HEK293T (cell line): ENCODE data around the gene FXYD6.

Experiments
- BHLHE40 ChIP-seq: fragments of 450-650 bp; IDR thresholded peaks from 2 replicates; pipeline ENCODE4 v1.6.1; 2016; ENCODE audit warnings: mild to moderate bottlenecking, moderate library complexity, borderline replicate concordance
- ELF4 ChIP-seq: fragments of 450-650 bp; IDR thresholded peaks from 2 replicates; pipeline ENCODE4 v1.6.1; 2017; ENCODE audit warnings: antibody characterized with exemption
- FOXK2 ChIP-seq: fragments of 450-650 bp; IDR thresholded peaks from 2 replicates; pipeline ENCODE4 v1.6.1; 2016; ENCODE audit warnings: mild to moderate bottlenecking
- FOXM1 ChIP-seq: fragments of 450-650 bp; IDR thresholded peaks from 2 replicates; pipeline ENCODE4 v1.6.1; 2017; ENCODE audit warnings: mild to moderate bottlenecking, borderline replicate concordance
- LEF1 ChIP-seq: fragments of 450-650 bp; IDR thresholded peaks from 2 replicates; pipeline ENCODE4 v1.6.1; 2017; ENCODE audit warnings: mild to moderate bottlenecking, borderline replicate concordance
- SP1 ChIP-seq: fragments of 450-650 bp; IDR thresholded peaks from 2 replicates; pipeline ENCODE4 v1.6.1; 2017
- SUZ12 ChIP-seq: fragments of 450-650 bp; IDR thresholded peaks from 2 replicates; pipeline ENCODE4 v1.6.1; 2016; ENCODE audit warnings: mild to moderate bottlenecking
- TARDBP ChIP-seq: fragments of 450-650 bp; IDR thresholded peaks from 2 replicates; pipeline ENCODE4 v1.6.1; 2016
- TF ChIP-seq, protein P1 (sequence below): fragments of 450-650 bp; IDR thresholded peaks from 2 replicates; pipeline ENCODE4 v1.6.1; 2016

DNA sequence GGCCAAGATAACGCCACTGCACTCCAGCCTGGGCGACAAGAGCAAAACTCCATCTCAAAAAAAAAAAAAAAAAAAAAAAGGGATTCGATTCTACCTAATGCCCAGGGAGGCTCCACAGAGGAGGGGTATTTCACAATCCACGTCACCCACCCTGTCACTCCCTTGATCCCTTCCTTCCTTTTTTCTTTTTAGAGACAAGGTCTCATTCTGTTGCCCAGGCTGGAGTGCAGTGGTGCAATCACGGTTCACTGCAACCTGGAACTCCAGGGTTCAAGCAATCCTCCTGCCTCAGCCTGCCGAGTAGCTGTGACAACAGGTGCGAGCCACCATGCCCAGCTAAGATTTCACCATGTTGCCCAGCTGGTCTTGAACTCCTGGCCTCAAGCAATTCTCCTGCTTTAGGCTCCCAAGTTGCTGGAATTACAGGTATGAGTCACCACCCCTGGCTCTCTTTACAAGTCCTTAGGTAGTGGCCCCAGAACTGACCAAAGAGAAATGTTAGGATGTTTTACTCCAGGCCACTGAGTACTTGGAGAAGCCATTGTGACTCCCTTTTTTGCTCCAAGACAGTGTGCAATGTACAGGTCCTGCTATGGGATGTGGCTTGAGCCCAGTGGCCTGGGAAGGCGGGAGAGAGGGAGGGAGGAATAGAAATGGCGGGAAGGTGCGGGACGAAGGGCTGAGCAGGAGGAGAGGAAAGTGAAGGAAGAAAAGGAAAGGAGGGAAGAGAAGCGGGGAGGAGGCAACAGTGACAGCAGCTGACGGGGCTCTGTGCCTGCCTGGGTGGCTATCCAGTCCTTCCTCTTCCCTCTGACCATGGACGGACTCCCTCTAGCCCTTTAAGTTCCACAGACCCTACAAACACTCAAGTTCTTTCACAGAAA is 40.1 kb downstream of the FXYD6 start:
- TF ChIP-seq ELF4, result no peak
- TF ChIP-seq FOXM1, result no peak
- TF ChIP-seq SP1, result no peak
- no peak for TF ChIP-seq LEF1
- TF ChIP-seq BHLHE40, result no peak
- no peak for TF ChIP-seq TARDBP
- no peak for TF ChIP-seq SUZ12
- TF ChIP-seq, protein P1, sequence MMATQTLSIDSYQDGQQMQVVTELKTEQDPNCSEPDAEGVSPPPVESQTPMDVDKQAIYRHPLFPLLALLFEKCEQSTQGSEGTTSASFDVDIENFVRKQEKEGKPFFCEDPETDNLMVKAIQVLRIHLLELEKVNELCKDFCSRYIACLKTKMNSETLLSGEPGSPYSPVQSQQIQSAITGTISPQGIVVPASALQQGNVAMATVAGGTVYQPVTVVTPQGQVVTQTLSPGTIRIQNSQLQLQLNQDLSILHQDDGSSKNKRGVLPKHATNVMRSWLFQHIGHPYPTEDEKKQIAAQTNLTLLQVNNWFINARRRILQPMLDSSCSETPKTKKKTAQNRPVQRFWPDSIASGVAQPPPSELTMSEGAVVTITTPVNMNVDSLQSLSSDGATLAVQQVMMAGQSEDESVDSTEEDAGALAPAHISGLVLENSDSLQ, result no peak
- TF ChIP-seq FOXK2, result no peak
